ENCODE measurements around the gene A2M.

Gene A2M

DNA sequence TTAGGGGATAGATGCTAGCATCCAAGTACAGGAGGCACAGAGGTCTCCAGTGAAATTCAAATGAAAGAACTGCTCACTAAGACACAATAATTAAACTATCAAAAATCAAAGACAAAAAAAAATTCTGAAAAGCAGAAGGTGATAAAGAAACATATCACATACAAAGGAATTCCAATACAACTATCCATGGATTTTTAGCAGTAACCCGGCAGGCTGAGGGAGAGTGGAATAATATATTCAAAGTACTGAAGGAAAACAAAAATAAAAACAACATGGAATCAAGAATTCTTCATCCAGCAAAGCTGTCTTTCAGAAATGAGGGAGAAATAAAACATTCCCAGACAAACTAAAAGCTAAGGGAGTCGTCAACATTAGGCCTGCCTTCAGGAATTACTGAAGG lies 31.9 kb downstream of the A2M start:
- no peak for DNase-seq (ENCODE audit: extremely low spot score)
- ChIA-PET POLR2A (no interaction called here), CTCF (no interaction called here)
- no peak for TF ChIP-seq ELF4 (IDR thresholded peaks at IDR 0.05)
- TF ChIP-seq FOXK2 (IDR thresholded peaks at IDR 0.05) = no peak
- no peak for TF ChIP-seq FOXA1 (IDR thresholded peaks at IDR 0.05)
- no peak for TF ChIP-seq TARDBP (IDR thresholded peaks at IDR 0.05)
- TF ChIP-seq, protein P1, sequence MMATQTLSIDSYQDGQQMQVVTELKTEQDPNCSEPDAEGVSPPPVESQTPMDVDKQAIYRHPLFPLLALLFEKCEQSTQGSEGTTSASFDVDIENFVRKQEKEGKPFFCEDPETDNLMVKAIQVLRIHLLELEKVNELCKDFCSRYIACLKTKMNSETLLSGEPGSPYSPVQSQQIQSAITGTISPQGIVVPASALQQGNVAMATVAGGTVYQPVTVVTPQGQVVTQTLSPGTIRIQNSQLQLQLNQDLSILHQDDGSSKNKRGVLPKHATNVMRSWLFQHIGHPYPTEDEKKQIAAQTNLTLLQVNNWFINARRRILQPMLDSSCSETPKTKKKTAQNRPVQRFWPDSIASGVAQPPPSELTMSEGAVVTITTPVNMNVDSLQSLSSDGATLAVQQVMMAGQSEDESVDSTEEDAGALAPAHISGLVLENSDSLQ (IDR thresholded peaks at IDR 0.05) = no peak
- TF ChIP-seq ZNF384 (IDR thresholded peaks at IDR 0.05) = no peak
- no peak for TF ChIP-seq FOXM1 (IDR thresholded peaks at IDR 0.05; ENCODE audit: borderline replicate concordance)
- no peak for TF ChIP-seq SUZ12 (IDR thresholded peaks at IDR 0.05)
- no peak for TF ChIP-seq CTBP1 (IDR thresholded peaks at IDR 0.05; ENCODE audit: borderline replicate concordance)
- no peak for TF ChIP-seq SP1 (IDR thresholded peaks at IDR 0.05)
- no peak for TF ChIP-seq BHLHE40 (IDR thresholded peaks at IDR 0.05; ENCODE audit: borderline replicate concordance)
- TF ChIP-seq L3MBTL2 (conservative IDR thresholded peaks at IDR 0.05) = no peak
- no peak for TF ChIP-seq NFRKB (IDR thresholded peaks at IDR 0.05)
- TF ChIP-seq ARNT (IDR thresholded peaks at IDR 0.05) = no peak
- no peak for TF ChIP-seq HDGF (IDR thresholded peaks at IDR 0.05; ENCODE audit: borderline replicate concordance)
- no peak for TF ChIP-seq LEF1 (IDR thresholded peaks at IDR 0.05; ENCODE audit: borderline replicate concordance)

DNA sequence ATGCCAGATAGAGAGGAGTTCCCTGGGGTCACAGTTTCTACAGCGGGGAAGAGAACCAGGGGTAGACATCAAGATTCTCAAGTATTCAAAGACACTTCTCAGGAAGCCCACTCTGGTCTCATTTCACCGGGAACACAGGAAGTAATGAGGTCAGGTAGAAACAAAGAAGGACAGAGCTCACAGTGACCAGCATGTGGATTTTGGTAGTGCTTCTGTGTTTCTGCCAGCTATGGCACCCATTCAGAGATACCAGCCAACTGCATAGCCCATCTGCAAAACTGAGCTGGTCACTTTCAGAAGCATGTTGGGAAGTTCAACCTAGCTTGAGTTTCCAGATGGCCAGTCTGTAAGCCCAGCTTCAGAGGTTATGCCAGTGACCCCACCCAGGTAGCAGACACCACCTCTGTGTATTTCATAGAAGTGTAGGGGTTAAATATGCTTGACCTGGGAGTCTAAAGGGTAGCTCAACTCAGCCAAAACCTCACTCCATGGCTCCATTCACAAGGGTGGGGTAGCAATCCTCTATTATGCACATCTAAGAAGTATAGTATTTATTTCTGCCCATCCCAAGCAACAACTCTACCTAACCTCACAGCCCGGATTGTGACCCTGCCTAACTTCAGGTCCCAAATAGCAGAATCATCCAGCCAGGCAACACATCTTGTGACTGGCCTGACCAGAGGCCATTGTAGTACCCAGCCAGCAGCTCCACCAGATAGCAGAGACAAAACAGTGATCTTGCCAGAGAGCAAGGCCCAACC lies 33.9 kb downstream of the A2M start:
- ChIA-PET CTCF (no interaction called here), POLR2A (no interaction called here)
- TF ChIP-seq FOXM1 (IDR thresholded peaks at IDR 0.05; ENCODE audit: borderline replicate concordance) (no peak), ELF4 (IDR thresholded peaks at IDR 0.05) (no peak), TARDBP (IDR thresholded peaks at IDR 0.05) (no peak), BHLHE40 (IDR thresholded peaks at IDR 0.05; ENCODE audit: borderline replicate concordance) (no peak), ARNT (IDR thresholded peaks at IDR 0.05) (no peak), FOXK2 (IDR thresholded peaks at IDR 0.05) (no peak), LEF1 (IDR thresholded peaks at IDR 0.05; ENCODE audit: borderline replicate concordance) (no peak), SUZ12 (IDR thresholded peaks at IDR 0.05) (no peak), CTBP1 (IDR thresholded peaks at IDR 0.05; ENCODE audit: borderline replicate concordance) (no peak), L3MBTL2 (conservative IDR thresholded peaks at IDR 0.05) (no peak), ZNF384 (IDR thresholded peaks at IDR 0.05) (no peak), HDGF (IDR thresholded peaks at IDR 0.05; ENCODE audit: borderline replicate concordance) (no peak)
- TF ChIP-seq, protein P1 (IDR thresholded peaks at IDR 0.05) = no peak
- no peak for DNase-seq (ENCODE audit: extremely low spot score)

DNA sequence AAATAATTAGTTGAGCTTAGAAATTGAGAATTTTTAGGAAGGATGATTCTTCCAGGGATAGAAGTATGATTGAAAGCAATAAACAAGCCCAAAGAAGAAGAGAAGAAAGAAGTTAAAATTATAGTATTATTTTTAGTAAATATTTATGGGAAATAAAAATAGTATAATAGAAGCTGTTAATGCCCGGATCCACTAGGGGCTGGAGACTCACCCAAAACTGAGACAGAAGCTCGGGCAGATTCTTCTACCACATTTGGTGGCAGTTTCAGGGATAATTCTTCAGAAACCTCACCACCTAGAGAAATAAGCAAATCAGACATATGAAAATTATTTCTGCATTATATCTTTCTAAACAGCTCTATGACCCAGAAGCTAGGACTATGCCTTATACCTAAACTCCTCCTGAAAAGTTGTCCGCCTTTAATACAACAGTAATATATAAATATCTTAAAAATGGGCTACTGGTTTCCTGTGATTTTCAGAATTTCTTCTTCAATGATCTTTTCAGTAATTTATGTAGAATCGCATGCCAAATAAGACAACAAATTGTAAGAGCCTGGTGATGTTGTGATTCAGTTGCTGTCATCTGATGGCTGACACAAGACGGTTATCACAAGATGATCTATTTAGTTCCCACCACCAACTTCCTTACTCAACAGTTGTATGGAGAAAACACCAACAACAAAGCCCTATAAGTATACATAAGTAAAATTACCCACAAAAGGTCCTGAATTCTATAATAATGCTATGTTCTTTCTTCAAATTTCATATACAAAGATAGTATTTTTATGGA lies 35.6 kb downstream of the A2M start:
- CTCF ChIA-PET = no interaction called here
- no peak for TF ChIP-seq BHLHE40 (IDR thresholded peaks at IDR 0.05; ENCODE audit: borderline replicate concordance)
- TF ChIP-seq HDGF (IDR thresholded peaks at IDR 0.05; ENCODE audit: borderline replicate concordance) = no peak
- no peak for TF ChIP-seq NFRKB (IDR thresholded peaks at IDR 0.05)
- no peak for TF ChIP-seq SP1 (IDR thresholded peaks at IDR 0.05)
- no peak for TF ChIP-seq TARDBP (IDR thresholded peaks at IDR 0.05)
- no peak for TF ChIP-seq FOXK2 (IDR thresholded peaks at IDR 0.05)
- TF ChIP-seq FOXM1 (IDR thresholded peaks at IDR 0.05; ENCODE audit: borderline replicate concordance) = no peak
- no peak for TF ChIP-seq ARNT (IDR thresholded peaks at IDR 0.05)
- TF ChIP-seq L3MBTL2 (conservative IDR thresholded peaks at IDR 0.05) = no peak
- TF ChIP-seq ZNF384 (IDR thresholded peaks at IDR 0.05) = no peak
- TF ChIP-seq LEF1 (IDR thresholded peaks at IDR 0.05; ENCODE audit: borderline replicate concordance) = no peak
- TF ChIP-seq CTBP1 (IDR thresholded peaks at IDR 0.05; ENCODE audit: borderline replicate concordance) = no peak
- no peak for DNase-seq (ENCODE audit: extremely low spot score)
- POLR2A ChIA-PET = no interaction called here

DNA sequence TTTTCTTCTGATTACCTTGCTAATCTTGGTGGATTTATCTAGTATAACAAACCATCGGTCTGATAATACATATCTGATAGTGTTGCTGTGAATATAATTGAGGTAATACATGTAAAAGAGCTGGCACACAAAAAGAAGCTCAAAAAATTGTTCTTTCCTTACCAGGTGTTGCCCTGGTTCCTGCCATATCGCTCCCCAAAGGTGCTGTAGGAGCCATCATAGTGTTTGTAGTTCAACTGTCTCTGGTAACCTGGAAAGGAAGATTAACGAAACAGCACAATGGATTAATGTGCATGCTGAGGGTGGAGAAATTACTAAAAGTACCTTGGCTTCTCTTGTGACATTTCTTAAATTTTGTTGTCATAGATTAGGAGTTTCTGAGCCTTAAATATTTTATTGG lies 36.6 kb downstream of the A2M start:
- POLR2A ChIA-PET = no interaction called here
- CTCF ChIA-PET = no interaction called here
- TF ChIP-seq L3MBTL2 (conservative IDR thresholded peaks at IDR 0.05) = no peak
- TF ChIP-seq FOXA1 (IDR thresholded peaks at IDR 0.05) = no peak
- no peak for TF ChIP-seq TARDBP (IDR thresholded peaks at IDR 0.05)
- TF ChIP-seq, protein P1 (IDR thresholded peaks at IDR 0.05) = no peak
- TF ChIP-seq ARNT (IDR thresholded peaks at IDR 0.05) = no peak
- no peak for TF ChIP-seq NFRKB (IDR thresholded peaks at IDR 0.05)
- TF ChIP-seq ZNF384 (IDR thresholded peaks at IDR 0.05) = no peak
- TF ChIP-seq LEF1 (IDR thresholded peaks at IDR 0.05; ENCODE audit: borderline replicate concordance) = no peak
- TF ChIP-seq CTBP1 (IDR thresholded peaks at IDR 0.05; ENCODE audit: borderline replicate concordance) = no peak
- no peak for TF ChIP-seq ELF4 (IDR thresholded peaks at IDR 0.05)
- no peak for TF ChIP-seq FOXK2 (IDR thresholded peaks at IDR 0.05)
- TF ChIP-seq SUZ12 (IDR thresholded peaks at IDR 0.05) = no peak
- no peak for TF ChIP-seq BHLHE40 (IDR thresholded peaks at IDR 0.05; ENCODE audit: borderline replicate concordance)
- no peak for TF ChIP-seq FOXM1 (IDR thresholded peaks at IDR 0.05; ENCODE audit: borderline replicate concordance)
- TF ChIP-seq HDGF (IDR thresholded peaks at IDR 0.05; ENCODE audit: borderline replicate concordance) = no peak
- TF ChIP-seq SP1 (IDR thresholded peaks at IDR 0.05) = no peak
- no peak for DNase-seq (ENCODE audit: extremely low spot score)

Data from HEK293T (cell line).